Retinal pigment epithelial cell (primary cell): ENCODE data around the gene CRABP1.

ENCODE experiments used
- DNase-seq: peaks from one replicate; pipeline ENCODE4 v3.0.0-alpha.2; 2010; ENCODE audit warnings: low read depth
- H3K4me3 ChIP-seq: 2 replicates; pipeline ENCODE4 v1.5.1; 2011; ENCODE audit warnings: mild to moderate bottlenecking, low read length, control low read depth, moderate library complexity
- CTCF ChIP-seq: conservative IDR thresholded peaks from 2 replicates; pipeline ENCODE4 v1.5.1; 2011; ENCODE audit warnings: low read depth, low read length, control low read depth, inconsistent platforms

Gene CRABP1

GRCh38 chr15:78358102-78358870 is 18.1 kb downstream of the CRABP1 start:
- no peak overlapping the region for H3K4me3 ChIP-seq
- TF ChIP-seq CTCF, result no peak
- DNase-seq, result peak; percentile 85

- no peak for TF ChIP-seq CTCF
- no peak for DNase-seq
- H3K4me3 ChIP-seq, result no peak overlapping the region
Observed at GRCh38 chr15:78359041-78359808, 19.1 kb downstream of the CRABP1 start.

- DNase-seq, result no peak
- TF ChIP-seq CTCF, result no peak
- H3K4me3 ChIP-seq, result no peak overlapping the region
Observed at GRCh38 chr15:78360367-78360801, 20.2 kb downstream of the CRABP1 start.

- H3K4me3 ChIP-seq, result no peak overlapping the region
- peak; percentile 18 for DNase-seq
Observed at GRCh38 chr15:78360958-78361718, 21.0 kb downstream of the CRABP1 start.

GRCh38 chr15:78361771-78362506 is 21.8 kb downstream of the CRABP1 start:
- H3K4me3 ChIP-seq, result no peak overlapping the region
- TF ChIP-seq CTCF, result no peak
- DNase-seq, result no peak

More at GRCh38 chr15:78360958-78361718, 21.0 kb downstream of the CRABP1 start:
- no peak for TF ChIP-seq CTCF

- DNase-seq, result no peak
- TF ChIP-seq CTCF, result no peak
- H3K4me3 ChIP-seq, result no peak overlapping the region
Observed at GRCh38 chr15:78362716-78363380, 22.7 kb downstream of the CRABP1 start.
